Choroid plexus epithelial cell (primary cell): ENCODE data around the gene HSPA9.
"Not testable (repeated sequence)": the region's sequence is repeated elsewhere in the genome, so short reads cannot be mapped to it uniquely, and the experiment has no call there.

Experiments used
- DNase-seq: peaks from one replicate; pipeline ENCODE4 v3.0.0-alpha.2; 2010; ENCODE audit warnings: low read depth
- H3K4me3 ChIP-seq: 2 replicates; pipeline ENCODE4 v1.5.1; 2011; ENCODE audit warnings: low read depth, mild to moderate bottlenecking, control low read depth, low read length, moderate library complexity
- TF ChIP-seq, protein P1 (sequence below): conservative IDR thresholded peaks from 2 replicates; pipeline ENCODE4 v1.5.1; 2011; ENCODE audit warnings: low read depth, mild to moderate bottlenecking, control low read depth, inconsistent platforms, low read length, moderate library complexity

Gene HSPA9

DNA sequence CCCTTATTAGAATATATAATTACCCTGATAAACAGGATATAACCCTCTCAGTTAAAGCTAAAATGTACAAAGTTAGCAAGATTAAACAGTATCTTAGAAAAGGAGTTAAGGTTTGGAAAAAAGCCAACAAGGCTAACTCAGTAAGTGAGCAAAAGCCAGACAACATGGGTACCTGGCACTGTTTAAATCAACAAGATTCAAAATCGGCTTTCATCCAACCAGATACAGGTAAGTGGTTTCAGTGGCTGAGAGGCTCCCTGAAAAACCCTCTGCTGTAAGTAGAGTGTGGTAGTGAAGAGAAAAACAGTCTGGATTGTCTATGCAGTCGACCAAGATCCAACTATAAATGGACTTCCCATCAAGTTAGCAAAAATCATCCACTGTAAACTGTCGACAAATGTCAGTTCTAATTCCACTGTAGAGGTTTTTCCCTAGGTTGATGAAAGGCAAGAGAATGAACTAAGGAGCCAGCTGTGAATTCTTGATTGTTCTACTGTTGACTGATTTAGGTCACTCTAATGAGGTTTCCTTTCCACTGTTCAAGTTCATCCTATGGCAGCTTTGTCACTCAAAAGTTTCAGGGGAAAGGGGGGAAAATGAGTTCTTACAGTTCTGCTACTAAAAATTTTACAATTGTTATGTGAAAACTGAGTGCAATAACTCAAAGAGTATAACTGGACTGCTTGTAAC is 59.5 kb downstream of the HSPA9 start:
- TF ChIP-seq, protein P1, sequence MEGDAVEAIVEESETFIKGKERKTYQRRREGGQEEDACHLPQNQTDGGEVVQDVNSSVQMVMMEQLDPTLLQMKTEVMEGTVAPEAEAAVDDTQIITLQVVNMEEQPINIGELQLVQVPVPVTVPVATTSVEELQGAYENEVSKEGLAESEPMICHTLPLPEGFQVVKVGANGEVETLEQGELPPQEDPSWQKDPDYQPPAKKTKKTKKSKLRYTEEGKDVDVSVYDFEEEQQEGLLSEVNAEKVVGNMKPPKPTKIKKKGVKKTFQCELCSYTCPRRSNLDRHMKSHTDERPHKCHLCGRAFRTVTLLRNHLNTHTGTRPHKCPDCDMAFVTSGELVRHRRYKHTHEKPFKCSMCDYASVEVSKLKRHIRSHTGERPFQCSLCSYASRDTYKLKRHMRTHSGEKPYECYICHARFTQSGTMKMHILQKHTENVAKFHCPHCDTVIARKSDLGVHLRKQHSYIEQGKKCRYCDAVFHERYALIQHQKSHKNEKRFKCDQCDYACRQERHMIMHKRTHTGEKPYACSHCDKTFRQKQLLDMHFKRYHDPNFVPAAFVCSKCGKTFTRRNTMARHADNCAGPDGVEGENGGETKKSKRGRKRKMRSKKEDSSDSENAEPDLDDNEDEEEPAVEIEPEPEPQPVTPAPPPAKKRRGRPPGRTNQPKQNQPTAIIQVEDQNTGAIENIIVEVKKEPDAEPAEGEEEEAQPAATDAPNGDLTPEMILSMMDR: no peak
- no peak overlapping the region for H3K4me3 ChIP-seq
- no peak for DNase-seq

DNA sequence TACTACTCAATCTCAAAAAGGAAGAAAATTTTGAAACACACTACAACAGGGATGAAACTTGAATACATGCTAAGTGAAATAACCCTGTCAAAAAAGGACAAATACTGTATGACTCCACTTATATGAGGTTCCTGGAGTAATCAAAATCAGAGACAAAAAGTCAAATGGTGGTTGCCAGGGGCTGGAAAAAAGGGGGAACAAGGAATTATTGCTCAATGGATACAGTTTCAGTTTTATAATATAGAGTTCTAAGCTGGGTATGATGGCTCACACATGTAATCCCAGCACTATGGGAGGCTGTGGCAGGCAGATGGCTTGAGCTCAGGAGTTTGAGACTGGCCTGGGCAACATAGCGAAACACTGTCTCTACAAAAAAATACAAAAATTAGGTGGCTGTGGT is 61.2 kb downstream of the HSPA9 start:
- TF ChIP-seq, protein P1: no peak
- H3K4me3 ChIP-seq: no peak overlapping the region

DNA sequence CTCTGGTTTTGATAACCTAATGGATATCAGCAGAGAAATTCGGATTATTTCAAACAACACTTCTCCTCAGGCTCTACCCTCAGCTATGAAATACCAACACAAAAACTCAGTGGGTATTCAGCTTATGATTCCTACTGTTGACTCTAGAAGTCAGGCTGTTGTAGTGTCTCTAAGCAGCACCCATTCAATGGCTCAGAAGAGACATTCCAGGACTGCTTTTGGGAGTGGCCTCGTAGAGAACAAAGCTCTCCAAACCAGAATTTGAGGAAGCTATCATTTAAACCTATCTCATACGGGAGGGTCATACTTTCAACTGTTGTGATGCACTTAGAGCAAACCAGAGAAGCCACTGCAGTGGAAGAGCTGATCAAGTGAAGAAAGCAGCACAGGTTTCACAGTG is 66.2 kb downstream of the HSPA9 start:
- no peak for DNase-seq
- no peak overlapping the region for H3K4me3 ChIP-seq
- TF ChIP-seq, protein P1: no peak

More for the DNA sequence above, 61.2 kb downstream of the HSPA9 start:
- no peak for DNase-seq

DNA sequence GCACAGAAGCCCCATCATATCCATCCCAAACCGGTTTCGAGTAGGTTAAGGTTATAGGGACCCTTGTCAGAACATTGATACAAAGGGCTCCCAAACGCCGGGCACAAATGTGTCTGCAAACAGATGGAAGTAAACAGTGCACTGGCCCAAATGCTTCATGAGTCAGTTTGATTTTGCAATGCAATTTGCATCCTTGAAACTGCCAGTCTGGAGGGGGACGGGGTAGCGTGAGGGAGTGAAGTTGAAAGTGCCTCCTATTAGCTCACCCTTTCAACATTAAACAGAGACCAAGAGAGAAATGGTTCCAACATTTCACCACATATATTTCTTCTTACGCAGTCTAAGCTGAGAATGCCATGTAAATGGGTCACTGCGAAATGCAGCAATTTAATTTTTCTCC is 67.7 kb downstream of the HSPA9 start:
- DNase-seq: peak; percentile 53
- not testable (repeated sequence) for H3K4me3 ChIP-seq

DNA sequence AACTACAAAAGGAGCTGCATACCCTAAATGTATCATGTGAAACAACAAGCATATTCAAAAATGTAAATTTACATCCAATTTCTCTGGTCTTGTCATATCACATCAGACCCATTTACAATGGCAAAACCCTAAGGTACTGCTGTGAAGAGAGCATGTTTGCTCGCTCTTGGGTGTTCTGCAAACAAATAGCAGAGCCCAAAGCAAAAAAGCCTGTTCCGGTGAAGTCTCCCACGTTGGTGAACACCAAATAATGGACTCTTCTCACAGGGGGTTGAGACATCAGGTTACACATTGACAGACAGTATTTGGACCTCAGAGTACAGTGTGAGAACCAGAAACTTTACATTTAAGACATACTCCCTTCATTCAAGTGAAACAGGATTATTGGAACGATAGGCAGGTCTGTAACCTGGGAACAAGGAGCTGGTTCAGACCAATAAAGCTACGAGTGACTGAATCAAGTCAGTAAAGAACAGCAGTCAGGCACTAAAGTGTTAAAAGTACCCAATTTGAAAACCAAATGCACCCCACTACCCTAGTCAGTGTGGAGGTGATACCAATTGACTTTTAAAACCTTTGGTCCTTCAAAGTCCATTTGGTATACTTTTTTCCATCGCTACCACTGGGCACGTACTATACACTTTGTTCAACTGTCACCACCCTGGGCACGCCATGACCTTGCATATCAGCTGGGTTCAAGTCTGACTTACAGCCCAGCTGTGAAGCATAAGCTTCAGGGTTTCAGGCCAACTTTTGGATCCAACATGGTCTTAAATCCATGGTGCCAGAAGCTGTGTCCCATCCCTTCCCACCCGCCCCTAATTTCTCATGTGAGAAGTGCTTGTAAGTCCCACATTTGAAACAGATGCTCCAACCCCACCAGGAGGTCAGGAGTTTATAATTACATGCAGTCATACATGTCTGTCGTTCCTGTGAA is 68.6 kb downstream of the HSPA9 start:
- DNase-seq: no peak
- TF ChIP-seq, protein P1: no peak
- no peak overlapping the region for H3K4me3 ChIP-seq

DNA sequence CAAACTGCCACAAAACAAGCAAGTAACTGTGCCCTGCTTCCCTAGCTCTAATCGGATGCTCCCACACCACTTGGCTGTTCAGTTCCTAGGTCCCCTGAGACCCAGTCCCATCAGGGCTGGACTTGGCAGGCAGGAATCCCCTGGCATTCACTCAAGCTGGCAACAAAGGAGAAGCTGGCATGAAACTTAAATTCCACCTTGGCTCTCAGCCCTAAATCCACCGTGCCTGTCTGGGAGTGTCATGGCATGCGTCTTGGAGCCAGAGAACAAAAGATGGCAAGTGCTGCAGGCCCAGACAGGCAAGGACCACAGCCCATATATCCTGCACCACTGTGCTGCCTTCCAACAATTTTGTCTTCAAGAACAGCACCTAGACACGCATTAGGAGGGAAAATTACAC is 70.4 kb downstream of the HSPA9 start:
- DNase-seq: no peak
- TF ChIP-seq, protein P1: no peak
- no peak overlapping the region for H3K4me3 ChIP-seq
